Endothelial cell of umbilical vein (primary cell): ENCODE measurements around the gene NHLRC4. TPM values are rescaled to one million over a fixed set of nuclear protein-coding genes. Genes with fewer than 3 reads are reported as not detected.

ENCODE experiments used
- BruUV-seq: library from RNA; stranded (reverse); fragments of 400-500 nt; replicated peaks from 2 replicates; lab custom pipeline; 2021; lab: Mats Ljungman, UMichigan
- CTCF ChIA-PET: fragments of 300-600, 350-600 bp; sonication (Branson Sonifier 250); formaldehyde crosslinking; loops from one replicate; lab custom pipeline; 2021; ENCODE audit warnings: antibody characterized with exemption, inconsistent platforms; lab: Charles Lee
- POLR2A ChIA-PET: fragments of 300-600, 350-600 bp; sonication (Branson Sonifier 250); formaldehyde crosslinking; loops from one replicate; lab custom pipeline; 2021; ENCODE audit warnings: antibody characterized with exemption, inconsistent platforms; lab: Charles Lee
- DNase-seq: peaks from one replicate; pipeline ENCODE4 v3.0.0-alpha.2; 2011; ENCODE audit warnings: low read depth, low spot score
- FAIRE-seq: peaks from 2 replicates; lab custom pipeline; 2011; peaks lifted over from hg19 to GRCh38; lab: Jason Lieb, UNC
- H2AFZ ChIP-seq: 2 replicates; pipeline ENCODE4 v1.6.0; 2012; ENCODE audit warnings: low read depth, low read length, control low read depth, inconsistent platforms
- H3K27ac ChIP-seq: 2 replicates; pipeline ENCODE4 v1.5.1; 2011; ENCODE audit warnings: low read depth, mild to moderate bottlenecking, control low read depth, low read length, moderate library complexity; ENCODE audit not compliant: insufficient read depth
- H3K27me3 ChIP-seq, 2 experiments: 2 replicates each; pipeline versions ENCODE4 v1.6.0 to v1.6.1; 2011; ENCODE audit warnings: low read length in 2 of 2, mixed read lengths in 1 of 2; ENCODE audit not compliant: control insufficient read depth in 2 of 2, insufficient read depth in 2 of 2
- H3K36me3 ChIP-seq, 2 experiments: 2 replicates in 1 of 2; 3 replicates in 1 of 2; pipeline ENCODE4 v1.5.1; 2011; ENCODE audit warnings: low read length in 2 of 2, mild to moderate bottlenecking in 1 of 2, moderate library complexity in 1 of 2; ENCODE audit not compliant: control insufficient read depth in 2 of 2, insufficient read depth in 2 of 2; ENCODE audit errors: extremely low read depth in 1 of 2
- H3K4me1 ChIP-seq: 3 replicates; pipeline ENCODE4 v1.5.1; 2011; ENCODE audit warnings: mild to moderate bottlenecking, low read length; ENCODE audit not compliant: control insufficient read depth, insufficient read depth; ENCODE audit errors: extremely low read depth
- H3K4me2 ChIP-seq: 2 replicates; pipeline ENCODE4 v1.6.1; 2011; ENCODE audit warnings: low read length, control low read depth, mixed read lengths; ENCODE audit not compliant: insufficient read depth
- H3K4me3 ChIP-seq, 3 experiments: fragments of 200-600 bp in 1 of 3; sonication (generic), shearing (Covaris generic) in 1 of 3; replicated peaks in 1 of 3; 2 replicates each; pipeline ENCODE4 v1.5.1; 2011 to 2016; ENCODE audit warnings: control low read depth in 3 of 3, low read length in 3 of 3, mild to moderate bottlenecking in 2 of 3, inconsistent platforms in 1 of 3, low read depth in 1 of 3, moderate library complexity in 1 of 3; ENCODE audit not compliant: insufficient read depth in 1 of 3
- H3K79me2 ChIP-seq: 2 replicates; pipeline ENCODE4 v1.6.0; 2012; ENCODE audit warnings: low read length, inconsistent platforms; ENCODE audit not compliant: control insufficient read depth, insufficient read depth
- H3K9ac ChIP-seq: replicated peaks from 2 replicates; pipeline ENCODE3; 2011; ENCODE audit warnings: low read length, control low read depth; ENCODE audit not compliant: insufficient read depth; ENCODE audit errors: extremely low read depth
- H3K9me1 ChIP-seq: replicated peaks from 3 replicates; pipeline ENCODE4 v1.6.0; 2011; ENCODE audit warnings: mild to moderate bottlenecking, low read length; ENCODE audit not compliant: control insufficient read depth, insufficient read depth; ENCODE audit errors: extremely low read depth
- H3K9me3 ChIP-seq: replicated peaks from 2 replicates; pipeline ENCODE4 v1.5.1; 2012; ENCODE audit warnings: low read length, inconsistent platforms; ENCODE audit not compliant: control insufficient read depth, insufficient read depth
- H4K20me1 ChIP-seq: replicated peaks from 2 replicates; pipeline ENCODE3; 2011; ENCODE audit warnings: mild to moderate bottlenecking, low read length; ENCODE audit not compliant: control insufficient read depth, insufficient read depth; ENCODE audit errors: extremely low read depth
- EZH2 ChIP-seq: IDR thresholded peaks from 2 replicates; pipeline ENCODE4 v1.6.1; 2012; ENCODE audit warnings: borderline replicate concordance, low read depth, mild to moderate bottlenecking, moderate library complexity, low read length, inconsistent platforms; ENCODE audit not compliant: severe bottlenecking
- FOS ChIP-seq: IDR thresholded peaks from 2 replicates; pipeline ENCODE4 v1.6.1; 2011; ENCODE audit warnings: mild to moderate bottlenecking, low read length, moderate library complexity, borderline replicate concordance; ENCODE audit not compliant: insufficient read depth
- MYC ChIP-seq: IDR thresholded peaks from one replicate; pipeline ENCODE4 v1.6.1; 2011; ENCODE audit warnings: mild to moderate bottlenecking, low read depth, low read length
- POLR2A ChIP-seq: IDR thresholded peaks from 2 replicates; pipeline ENCODE4 v1.6.1; 2012; ENCODE audit warnings: low read depth, mild to moderate bottlenecking, control low read depth, low read length
- POLR2AphosphoS5 ChIP-seq: IDR thresholded peaks from 2 replicates; pipeline ENCODE4 v1.6.1; 2012; ENCODE audit warnings: low read depth, mild to moderate bottlenecking, control low read depth, low read length, moderate library complexity; ENCODE audit not compliant: insufficient read depth
- dilution Hi-C: fragments of 300-500 bp; cut with MboI; formaldehyde crosslinking; loops from one replicate; pipeline ENCODE4 v1.15.0; 2019; ENCODE audit warnings: low sequenced_read_pairs; ENCODE audit not compliant: extremely low pct_ligation_motif_present
- intact Hi-C: fragments of 100-400 bp; cut with micrococcal nuclease; formaldehyde crosslinking; loops from one replicate; pipeline ENCODE4 v1.10.0; 2022
- polyA plus RNA-seq, 4 experiments: library from polyadenylated mRNA; depleted of rRNA in 3 of 4; stranded (reverse) in 3 of 4; unstranded in 1 of 4; fragments of >200 nt; gene quantifications; 2 replicates each; pipeline versions ENCODE4 v1.2.1 to v1.2.3, GENCODE V29; 2011 to 2012; ENCODE audit warnings: missing spikeins in 1 of 4
- total RNA-seq: library from RNA; stranded (reverse); gene quantifications from 2 replicates; pipeline ENCODE4 v1.2.3, GENCODE V29; 2021
- TF ChIP-seq, protein P1 (sequence below), 2 donors: IDR thresholded peaks; 1 replicate in 1 of 2; 2 replicates in 1 of 2; pipeline ENCODE4 v1.5.1; 2011; ENCODE audit warnings: low read length in 2 of 2, mild to moderate bottlenecking in 2 of 2, moderate library complexity in 2 of 2, control low read depth in 1 of 2, inconsistent platforms in 1 of 2, low read depth in 1 of 2; ENCODE audit not compliant: insufficient read depth in 1 of 2; ENCODE audit errors: extremely low read depth in 1 of 2
- TF ChIP-seq, protein P2 (sequence below): IDR thresholded peaks from 2 replicates; pipeline ENCODE4 v1.6.1; 2011; ENCODE audit not compliant: insufficient read depth, insufficient read length

The NHLRC4 gene
- total and polyA plus RNA-seq, 2 donors (not counting 3 experiments of a cell fraction or from before 2014, with no cell fraction given), result 0.73 to 0.94 TPM

DNA sequence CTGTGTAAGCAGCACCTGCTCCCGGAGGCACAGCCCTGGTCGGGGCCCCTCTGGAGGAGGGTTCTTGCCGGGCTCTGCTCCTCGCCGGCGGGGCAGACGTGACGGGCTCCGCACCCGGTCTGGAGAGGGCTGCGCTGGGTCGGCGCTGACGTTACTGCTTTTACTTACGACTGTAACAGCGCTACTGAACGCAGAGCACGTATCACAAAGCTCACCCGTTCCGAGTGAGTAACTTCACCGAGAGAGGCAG, 21.8 kb downstream of the NHLRC4 start:
- dilution Hi-C loops, result no loop called here
- H3K4me3 ChIP-seq, result peak overlapping the region; percentile 24 to 77 (median 54)
- DNase-seq, result peak; percentile 69
- H3K9me1 ChIP-seq, result no peaks in the 10 kb centered on the region
- H4K20me1 ChIP-seq, result no peaks in the 10 kb centered on the region
- peaks cover 18% of the 10 kb centered on the region for H3K79me2 ChIP-seq
- peak overlapping the region; percentile 68 for H3K27ac ChIP-seq
- H3K36me3 ChIP-seq, result peaks cover 0 to 3% of the 10 kb centered on the region in 2 experiments
- no TSS peak for BruUV-seq
- H2AFZ ChIP-seq, result no peak overlapping the region
- intact Hi-C loops, result loop anchor here (2.0 to 5.0 kb wide), 2 partner anchors 38 to 196 kb away; no protein-coding TSS in a partner anchor
- H3K9me3 ChIP-seq, result no peaks in the 10 kb centered on the region
- ChIA-PET CTCF (interaction anchor here (1.7 kb wide), 1 partner anchor 10 kb away, joined by 5 read pairs; no protein-coding TSS in a partner anchor), POLR2A (no interaction called here)
- FAIRE-seq, result peak; percentile 28
- TF ChIP-seq, protein P1, sequence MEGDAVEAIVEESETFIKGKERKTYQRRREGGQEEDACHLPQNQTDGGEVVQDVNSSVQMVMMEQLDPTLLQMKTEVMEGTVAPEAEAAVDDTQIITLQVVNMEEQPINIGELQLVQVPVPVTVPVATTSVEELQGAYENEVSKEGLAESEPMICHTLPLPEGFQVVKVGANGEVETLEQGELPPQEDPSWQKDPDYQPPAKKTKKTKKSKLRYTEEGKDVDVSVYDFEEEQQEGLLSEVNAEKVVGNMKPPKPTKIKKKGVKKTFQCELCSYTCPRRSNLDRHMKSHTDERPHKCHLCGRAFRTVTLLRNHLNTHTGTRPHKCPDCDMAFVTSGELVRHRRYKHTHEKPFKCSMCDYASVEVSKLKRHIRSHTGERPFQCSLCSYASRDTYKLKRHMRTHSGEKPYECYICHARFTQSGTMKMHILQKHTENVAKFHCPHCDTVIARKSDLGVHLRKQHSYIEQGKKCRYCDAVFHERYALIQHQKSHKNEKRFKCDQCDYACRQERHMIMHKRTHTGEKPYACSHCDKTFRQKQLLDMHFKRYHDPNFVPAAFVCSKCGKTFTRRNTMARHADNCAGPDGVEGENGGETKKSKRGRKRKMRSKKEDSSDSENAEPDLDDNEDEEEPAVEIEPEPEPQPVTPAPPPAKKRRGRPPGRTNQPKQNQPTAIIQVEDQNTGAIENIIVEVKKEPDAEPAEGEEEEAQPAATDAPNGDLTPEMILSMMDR (IDR thresholded peaks at IDR 0.05; ENCODE audit: extremely low read depth in 1 of 2, insufficient read depth in 1 of 2, low read depth in 1 of 2, low read length in 2 of 2), result no peak
- no peak for TF ChIP-seq EZH2
- peak overlapping the region; percentile 72 for H3K9ac ChIP-seq
- peaks cover 16% of the 10 kb centered on the region for H3K4me1 ChIP-seq
- H3K4me2 ChIP-seq, result peak overlapping the region; percentile 19
- H3K27me3 ChIP-seq, result no peaks in the 10 kb centered on the region

DNA sequence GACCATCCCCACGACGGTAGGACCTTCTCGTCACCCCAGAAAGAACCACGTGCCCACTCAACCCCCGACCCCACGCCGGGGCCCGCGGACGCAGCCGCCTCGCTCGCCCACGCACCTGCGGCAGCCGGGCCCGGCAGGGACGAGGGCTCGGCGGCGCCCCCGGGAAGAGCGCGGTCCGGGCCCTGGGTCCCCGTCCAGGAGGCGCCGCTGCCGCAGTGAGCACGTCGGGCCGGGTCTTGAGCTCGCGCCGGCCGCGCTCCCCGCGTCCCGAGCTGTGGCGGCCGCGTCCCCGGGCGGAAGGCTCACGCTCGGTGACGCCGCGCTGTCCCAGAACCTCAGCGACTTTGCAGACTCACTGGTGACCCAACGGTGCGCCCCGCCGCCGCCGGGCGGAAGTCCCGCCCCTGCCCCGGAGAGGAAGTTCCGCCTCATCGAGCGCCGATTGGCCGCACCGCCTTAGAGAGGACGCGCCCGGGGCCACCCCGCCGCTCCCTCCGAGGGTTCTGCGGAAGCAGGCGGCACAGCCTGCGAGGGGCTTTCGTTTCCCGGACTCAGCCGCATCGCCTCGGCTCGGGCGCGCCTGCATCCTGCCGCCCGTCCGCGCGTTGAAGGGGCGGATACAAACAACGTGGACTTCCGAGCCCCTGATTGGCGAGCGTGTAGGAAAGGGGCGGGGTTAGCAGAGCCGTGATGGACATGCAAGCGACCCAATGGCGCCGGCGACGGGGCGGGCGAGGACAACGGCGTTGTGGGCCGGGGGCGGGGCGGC, 22.3 kb downstream of the NHLRC4 start:
- FAIRE-seq (no peak), DNase-seq (peak; percentile 98)
- Histone ChIP-seq H4K20me1 (no peaks in the 10 kb centered on the region), H3K4me3 (peak overlapping the region; percentile 24 to 77 (median 54)), H2AFZ (peak overlapping the region; percentile 63), H3K27me3 (no peaks in the 10 kb centered on the region), H3K9me1 (no peaks in the 10 kb centered on the region), H3K9me3 (no peaks in the 10 kb centered on the region), H3K36me3 (peaks cover 0 to 3% of the 10 kb centered on the region in 2 experiments), H3K79me2 (peaks cover 22% of the 10 kb centered on the region), H3K9ac (peak overlapping the region; percentile 72), H3K4me2 (peak overlapping the region; percentile 19), H3K4me1 (peaks cover 16% of the 10 kb centered on the region), H3K27ac (peak overlapping the region; percentile 68)
- intact Hi-C loops (loop anchor here (1.0 to 5.0 kb wide), 5 partner anchors 38 to 197 kb away; partner anchors contain the start of genes METTL26 and RHOT2), dilution Hi-C loops (no loop called here)
- TF ChIP-seq FOS (no peak), POLR2AphosphoS5 (peak; percentile 73), EZH2 (no peak), MYC (no peak), POLR2A (peak; percentile 74)
- TF ChIP-seq, protein P1 (IDR thresholded peaks at IDR 0.05; ENCODE audit: extremely low read depth in 1 of 2, insufficient read depth in 1 of 2, low read depth in 1 of 2, low read length in 2 of 2), result no peak
- TF ChIP-seq, protein P2, sequence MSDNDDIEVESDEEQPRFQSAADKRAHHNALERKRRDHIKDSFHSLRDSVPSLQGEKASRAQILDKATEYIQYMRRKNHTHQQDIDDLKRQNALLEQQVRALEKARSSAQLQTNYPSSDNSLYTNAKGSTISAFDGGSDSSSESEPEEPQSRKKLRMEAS, result no peak
- no TSS peak for BruUV-seq
- POLR2A ChIA-PET, result no interaction called here
- CTCF ChIA-PET, result interaction anchor here (1.7 kb wide), 1 partner anchor 10 kb away, joined by 5 read pairs; no protein-coding TSS in a partner anchor
